GM21390 (cell line): ENCODE measurements around the gene VASH1.

Experiments
- ATAC-seq: cut with Tn5 transposase; IDR thresholded peaks from one replicate; pipeline ENCODE4 v1.9.1; 2021; ENCODE audit not compliant: unreplicated experiment

Gene VASH1

DNA sequence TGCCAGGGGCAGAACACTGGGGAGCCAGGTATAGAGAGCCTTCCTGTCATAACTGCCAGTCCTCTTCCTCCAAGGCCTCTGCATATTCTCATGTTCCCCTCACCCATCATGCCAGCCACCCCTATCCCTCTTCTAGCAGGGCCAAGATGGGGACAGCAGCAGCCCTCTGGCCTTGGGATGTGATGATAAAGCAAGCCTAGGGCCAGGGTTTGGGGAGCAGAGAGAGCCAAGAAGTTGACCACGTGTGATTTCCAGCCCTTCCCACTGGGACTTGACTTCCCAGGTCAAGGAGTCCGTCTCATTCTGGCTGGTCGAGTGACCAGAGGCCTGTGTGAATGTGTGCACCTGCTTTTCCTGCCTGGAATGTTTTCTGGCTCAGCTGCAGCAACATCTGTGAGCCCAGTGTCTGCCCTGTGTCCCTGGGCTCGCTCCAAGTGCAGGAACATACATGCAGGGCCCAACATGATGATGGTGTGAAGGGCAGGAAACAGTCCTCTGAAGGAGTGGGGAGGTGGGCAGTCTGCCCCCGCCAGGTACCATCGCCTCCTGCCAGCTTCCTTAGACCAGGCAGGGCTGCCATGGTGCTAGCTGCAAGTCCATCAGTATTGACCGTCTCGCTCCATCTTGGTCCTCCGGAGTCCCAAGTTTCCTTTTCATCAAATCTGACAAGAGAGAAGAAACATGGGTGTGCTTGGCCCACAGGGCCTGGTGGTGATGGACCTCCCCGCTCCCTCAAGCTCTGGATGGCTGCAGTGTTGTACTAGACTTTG lies 21.0 kb downstream of the VASH1 start:
- ATAC-seq, result no peak

DNA sequence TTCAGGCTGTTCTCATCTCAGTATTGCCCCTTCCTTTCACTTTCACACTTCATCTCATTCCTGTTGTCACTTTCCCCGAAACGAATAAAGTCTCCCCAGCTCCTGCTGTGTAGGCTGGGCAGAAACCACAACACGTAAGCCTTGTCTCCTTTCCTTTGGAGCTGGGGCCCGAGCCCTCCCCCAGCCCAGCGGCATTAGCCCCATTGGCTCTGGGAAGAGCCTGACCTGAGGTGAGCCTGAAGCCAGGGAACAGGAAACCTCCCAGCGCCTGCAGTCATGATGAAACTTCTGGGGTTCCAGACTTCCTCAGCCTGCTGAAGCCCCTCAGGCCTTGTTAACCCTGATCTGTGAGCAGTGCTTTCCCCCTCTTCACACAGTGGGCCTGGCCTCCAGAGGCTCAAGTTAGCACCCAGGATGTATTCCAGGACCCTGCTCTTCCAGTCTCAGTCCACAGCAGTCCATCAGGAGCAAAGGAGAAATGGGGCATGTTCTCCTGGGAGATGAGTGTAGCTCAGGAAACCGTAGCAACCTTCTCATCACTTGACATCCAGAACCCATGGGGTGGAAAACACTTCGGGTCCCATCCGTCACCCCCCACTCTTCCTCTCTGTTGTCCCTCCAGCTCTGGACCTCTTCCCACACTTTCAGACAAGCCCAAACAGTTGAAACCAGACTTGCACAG lies 21.8 kb downstream of the VASH1 start:
- peak; percentile 50 for ATAC-seq

DNA sequence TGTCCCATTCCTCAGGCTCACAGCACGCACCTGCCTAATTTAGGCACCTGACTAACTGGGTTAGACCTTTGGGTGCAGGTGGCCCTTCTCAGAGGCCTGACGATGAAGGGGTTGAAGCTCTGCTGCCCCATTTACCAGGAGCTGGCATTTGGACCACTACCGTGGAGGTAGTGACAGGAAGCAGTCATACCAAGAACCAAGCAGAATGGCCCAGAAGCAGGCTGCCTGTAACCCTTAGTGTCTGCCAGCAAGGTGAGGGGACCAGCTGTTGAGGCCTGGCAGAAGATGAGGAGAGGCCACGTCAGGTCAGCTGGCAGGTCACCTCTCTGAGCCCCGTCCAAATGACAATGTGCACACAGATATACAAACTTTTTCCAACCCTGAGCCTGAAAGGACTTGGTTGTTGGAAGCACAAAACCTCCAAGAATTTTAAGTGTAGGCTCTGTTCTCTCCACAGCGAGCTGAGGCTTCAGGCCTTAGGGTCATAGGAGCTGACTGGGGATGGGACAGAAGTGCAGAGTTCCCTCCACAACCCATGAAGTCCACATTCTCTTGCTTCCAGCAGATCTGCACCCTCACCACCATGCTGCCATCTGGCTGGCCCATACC lies 23.1 kb downstream of the VASH1 start:
- ATAC-seq, result no peak

DNA sequence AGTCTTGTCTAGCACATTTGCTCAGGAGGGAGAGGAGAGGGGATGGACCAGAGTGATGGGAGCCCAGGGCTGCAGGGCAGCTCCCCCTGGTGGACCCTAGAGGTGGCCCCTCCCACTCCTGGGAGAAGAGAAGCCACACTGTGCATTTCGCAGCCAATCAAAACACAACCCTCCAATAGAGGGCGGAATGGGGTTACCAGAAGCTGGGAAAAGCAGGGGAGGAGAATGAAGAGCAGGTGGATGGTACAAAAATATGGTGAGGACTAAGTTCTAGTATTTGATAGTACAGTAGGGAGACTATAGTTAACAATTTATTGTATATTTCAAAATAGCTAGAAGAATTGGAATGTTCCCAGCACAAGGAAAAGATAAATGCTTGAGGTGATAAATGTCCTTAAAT lies 23.6 kb downstream of the VASH1 start:
- peak; percentile 59 for ATAC-seq

DNA sequence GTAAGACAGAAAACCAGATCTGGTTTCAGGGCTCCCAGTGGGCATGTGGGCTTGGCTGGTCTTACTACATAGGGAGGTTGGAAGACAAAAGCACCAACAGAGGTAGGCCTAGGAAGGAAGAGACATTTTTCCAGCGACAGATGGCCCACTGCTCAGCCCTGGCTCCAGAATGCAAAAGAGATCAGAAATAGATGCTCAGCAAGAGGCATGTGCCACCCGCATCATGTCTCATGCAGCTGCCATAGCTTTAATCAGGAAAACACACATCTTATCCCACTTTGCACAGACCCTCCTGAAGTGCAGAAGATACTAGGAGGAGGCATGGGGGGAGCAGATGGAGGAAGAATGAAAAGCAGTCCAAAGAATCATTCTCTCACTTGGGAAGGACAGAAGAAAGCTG lies 25.3 kb downstream of the VASH1 start:
- no peak for ATAC-seq

DNA sequence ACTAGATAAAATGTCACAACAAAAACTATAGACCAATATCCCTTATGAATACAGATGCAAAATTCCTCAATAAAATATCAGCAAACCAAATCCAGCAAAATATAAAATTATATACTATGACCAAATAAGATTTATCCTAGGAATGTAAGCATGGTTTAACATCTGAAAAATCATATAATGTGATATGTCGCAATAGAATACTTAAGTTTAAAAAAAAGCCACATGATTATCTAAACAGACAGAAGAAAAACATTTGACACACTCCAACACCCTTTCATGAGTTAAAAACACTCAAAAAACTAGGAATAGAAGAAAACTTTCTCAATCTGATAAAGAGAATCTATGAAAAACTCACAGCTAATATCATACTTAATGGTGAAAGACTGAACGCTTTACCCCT lies 31.2 kb downstream of the VASH1 start:
- no peak for ATAC-seq

DNA sequence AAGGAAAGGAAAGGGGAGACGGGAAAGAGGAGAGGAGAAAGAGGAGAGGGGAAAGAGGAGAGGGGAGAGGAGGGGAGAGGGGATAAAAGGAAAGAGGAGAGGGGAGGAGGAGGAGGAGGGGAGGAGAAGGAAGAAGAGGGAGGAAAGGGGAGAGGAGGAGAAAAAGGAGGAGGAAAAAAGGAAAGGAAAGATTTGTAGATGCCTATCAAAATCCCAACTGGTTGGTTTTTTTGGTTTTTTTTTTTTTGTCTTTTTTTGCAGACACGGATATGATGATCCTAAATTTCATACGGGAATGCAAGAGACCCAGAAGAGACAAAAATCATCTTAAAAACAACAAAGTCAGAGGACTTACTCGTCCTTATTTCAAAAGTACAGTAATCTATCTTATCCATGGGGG lies 32.1 kb downstream of the VASH1 start:
- no peak for ATAC-seq

DNA sequence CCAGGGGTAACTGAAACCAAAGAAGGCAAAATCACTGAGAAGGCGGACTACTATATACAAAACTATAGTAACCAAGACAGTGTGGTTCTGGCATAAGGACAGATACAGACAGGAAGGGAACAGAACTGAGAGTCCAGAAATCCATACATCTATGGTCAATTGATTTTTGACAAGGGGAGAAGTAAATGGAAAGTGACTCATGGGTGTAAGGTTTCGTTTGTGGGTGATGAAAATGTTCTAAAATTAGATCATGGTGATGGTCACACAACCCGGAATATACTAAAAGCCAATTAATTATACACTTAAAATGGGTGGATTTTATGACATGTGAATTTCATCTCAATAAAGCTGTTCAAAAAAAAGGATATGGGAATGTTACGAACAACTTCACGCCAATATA lies 32.7 kb downstream of the VASH1 start:
- no peak for ATAC-seq

DNA sequence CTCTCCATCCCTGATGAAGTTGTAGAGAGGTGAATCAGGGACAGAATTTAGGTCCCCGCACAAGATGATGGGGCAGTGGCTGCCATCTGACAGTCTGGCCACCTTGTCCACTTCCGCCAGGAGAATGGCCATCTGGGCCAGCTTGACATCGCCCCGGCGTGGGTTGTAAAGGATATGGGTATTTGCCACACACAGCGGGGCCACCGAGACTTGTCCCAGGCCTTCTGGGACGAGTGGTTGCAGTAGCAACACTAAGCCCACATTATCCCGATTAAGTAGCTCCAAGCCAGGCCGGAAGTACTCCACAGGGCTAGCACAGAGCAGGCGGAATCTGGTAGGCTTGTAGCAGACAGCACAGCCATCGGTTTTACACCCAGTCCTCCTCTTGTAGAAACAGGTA lies 45.2 kb downstream of the VASH1 start:
- ATAC-seq, result no peak

DNA sequence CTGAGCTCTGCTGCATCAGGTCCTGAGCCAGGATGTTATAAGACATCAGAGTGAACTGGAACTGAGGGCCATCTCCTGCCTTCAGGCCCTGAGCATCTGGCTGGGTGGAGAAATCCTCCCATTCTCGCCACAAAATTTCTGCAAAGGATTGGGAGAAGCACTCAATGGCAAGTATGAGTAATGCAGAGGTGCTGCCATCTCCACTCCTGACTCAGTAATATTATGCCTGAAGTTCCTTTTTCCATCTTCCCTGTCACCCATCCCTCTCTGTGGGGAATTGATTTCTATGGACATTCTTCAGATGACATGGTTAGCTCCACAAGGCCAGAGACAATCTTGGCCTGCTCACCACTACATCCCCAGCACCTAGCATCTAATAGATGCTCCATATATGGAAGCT lies 46.7 kb downstream of the VASH1 start:
- no peak for ATAC-seq

DNA sequence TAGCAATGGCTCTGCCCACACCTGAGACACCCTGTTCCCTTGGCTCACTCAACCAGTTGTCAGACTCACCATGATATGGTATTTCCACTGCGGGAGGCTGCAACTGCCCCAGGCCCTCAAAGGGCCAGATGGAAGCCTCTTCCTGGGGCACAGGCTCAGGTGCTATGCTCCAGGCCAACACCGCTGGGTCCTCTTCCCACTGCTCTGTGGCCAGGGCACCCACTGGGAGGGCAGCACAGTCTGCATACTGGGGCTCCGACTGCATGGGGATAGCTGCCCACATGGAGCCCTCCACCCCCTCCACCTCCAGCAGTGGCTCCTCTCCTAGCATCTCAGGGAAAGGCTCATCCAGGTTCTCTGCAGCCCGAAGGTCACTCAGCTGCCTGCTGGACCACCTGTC lies 47.7 kb downstream of the VASH1 start:
- no peak for ATAC-seq

DNA sequence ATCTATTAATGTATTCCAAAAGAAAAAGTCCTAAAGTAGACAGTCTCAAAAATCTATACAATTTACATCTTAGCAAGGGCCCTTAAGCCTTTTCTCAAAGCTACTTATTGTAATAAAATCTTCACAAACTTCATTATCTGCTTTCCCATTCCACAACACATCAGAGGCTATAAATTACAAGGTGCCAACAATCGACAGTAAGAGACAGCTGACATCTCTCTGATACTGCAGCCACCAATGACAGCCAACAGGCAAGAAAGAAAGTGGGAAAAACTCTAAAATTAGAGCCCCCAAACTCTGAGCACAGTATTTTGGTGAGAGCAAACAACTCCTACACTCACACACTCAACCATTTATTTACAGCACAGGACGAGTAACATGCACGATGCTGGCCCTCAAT lies 49.3 kb downstream of the VASH1 start:
- ATAC-seq, result no peak

DNA sequence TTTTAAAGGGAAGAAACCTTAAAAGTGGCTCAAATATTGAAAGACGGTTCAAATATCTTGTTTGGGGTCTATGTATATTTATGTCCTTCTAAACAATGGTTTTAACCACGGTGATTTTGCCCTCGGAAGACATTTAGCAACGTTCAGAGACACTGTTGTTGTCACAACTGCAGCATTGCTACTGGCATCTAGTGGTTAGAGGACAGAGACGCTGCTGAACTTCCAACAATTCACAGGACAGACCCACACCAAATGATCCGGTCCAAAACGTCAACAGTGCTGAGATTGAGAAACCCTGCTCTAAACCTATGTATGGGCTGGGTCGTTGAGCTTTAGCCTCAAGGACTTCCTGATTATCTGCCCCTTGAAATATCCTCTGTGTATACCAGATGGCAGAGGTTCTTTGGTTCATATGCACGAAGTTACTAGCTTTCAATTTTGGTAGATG lies 49.7 kb downstream of the VASH1 start:
- peak; percentile 29 for ATAC-seq

DNA sequence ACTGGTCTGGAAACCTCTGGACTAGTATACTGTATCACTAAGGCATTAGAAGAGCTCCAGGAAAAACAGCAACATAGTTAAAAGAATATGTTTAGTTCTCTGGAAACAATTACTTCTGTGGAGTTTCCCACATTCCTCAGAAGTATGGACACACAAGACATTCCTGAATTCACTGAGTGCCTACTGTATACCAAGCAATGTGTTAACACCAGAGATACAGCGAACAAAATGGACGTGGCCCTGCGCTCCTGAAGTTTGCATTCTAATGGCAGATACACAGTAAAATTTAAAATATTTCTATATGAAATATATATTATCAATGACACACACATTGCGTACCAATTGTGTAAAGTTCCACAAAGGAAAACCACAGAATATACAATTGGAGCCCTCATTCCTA lies 50.3 kb downstream of the VASH1 start:
- no peak for ATAC-seq

DNA sequence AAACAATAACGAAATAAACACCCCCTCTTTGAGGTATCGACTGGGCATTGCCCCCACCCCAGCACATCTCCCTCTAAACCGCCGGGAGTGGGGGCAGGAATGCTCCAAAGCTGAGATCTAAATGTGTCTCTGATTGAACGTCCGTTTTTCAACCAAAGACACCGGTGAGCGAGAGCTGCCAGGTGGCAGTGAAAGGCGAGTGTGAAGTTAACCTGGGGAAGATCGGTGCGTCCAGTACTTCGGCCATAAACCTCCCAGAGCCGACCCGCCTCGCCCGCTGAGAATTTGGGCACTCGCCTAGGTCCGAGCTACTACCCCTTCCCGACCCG lies 50.8 kb downstream of the VASH1 start:
- no peak for ATAC-seq

DNA sequence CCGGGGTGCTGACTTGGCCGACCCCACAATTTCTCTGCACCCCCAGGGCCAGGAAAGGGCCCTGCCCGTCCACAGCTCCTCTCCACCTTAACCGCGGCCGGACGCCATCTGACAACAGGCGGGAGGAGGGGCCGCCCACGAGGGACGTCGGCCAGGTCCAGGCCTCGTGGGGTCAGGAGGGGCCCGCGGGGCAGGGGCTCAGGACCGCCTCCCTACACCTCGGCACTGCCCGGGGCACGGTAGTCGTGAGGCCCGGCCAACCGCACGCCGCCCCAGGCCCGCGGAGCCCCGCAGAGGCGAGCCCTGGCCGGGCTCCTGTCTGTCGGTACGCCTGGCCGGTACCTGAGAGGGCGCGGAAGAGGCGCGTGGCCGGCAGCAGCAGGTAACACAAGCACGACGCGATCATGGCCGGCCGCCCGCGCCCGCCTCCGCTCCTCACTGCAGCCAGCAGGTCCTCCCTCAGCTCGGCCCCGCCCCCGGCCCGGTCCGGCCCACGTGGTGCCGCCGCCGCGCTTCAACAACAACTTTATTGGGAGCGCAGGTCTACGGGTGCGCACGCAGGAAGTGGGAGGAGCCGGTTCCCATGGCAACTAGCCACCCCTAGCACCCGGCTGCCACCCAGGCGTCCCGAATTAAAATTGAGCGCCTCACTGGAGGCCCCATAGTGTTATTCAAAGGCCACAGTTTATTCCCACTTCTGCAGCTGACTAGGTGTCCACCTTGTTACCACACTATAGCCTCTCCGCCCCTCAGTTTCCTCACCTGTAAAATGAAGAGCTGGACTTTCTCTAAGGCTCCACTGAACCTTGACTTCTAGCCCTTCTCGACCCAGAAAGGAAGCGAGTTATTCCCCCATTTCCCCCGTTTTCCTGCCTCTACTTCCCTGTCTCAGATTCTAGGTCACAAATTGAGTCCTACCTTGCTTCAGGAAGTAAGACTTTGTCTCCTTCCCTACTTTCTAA lies 51.4 kb downstream of the VASH1 start, which contains the start of gene ANGEL1:
ANGEL1 (minus strand) TSS at position 461 of the 962 bp plus-strand sequence; CDS start at position 406, 55 bp downstream.
- ATAC-seq, result peak; percentile 86

DNA sequence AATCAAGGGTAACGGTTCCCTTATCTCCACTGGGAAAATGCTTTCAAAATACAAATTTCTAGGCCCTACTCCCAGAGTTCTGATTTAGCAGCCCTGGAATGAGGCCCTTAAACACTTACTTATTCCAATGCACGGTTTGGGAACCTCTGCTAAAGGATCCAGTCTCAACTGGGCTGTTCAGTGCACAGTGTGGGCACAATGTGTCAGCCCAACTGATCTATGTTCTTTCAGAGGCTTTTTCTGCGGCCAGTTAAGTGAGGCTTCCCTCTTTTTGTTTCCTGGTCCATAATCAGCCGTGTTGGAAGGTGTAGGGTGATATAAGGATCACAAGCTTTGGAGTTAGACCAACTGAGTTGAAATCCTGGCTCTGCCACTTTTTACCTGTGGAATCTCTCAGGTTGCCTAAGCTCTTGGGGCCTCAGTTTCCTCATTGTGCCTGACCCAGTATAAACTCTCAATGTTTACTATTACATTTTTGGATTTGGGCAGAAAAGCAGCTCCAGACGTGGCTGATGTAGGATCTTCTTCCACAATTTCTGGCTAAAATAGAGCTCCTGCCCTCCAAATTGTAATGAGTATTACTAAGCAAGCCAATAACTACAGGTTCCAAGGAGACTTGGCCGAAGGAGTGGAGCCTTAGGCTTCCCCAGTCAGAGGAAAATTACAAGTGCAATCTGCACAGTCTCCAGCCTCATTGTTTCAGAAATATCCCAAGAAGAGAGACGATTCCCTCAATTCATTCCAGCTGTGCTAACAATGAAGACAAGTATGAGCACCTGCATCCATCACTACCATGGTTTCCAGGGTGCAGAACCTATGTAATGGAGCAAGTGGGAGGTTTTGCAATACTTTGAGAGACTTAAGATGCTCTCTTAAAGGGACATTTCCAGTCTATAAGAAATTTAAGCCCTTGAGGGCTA lies 53.7 kb downstream of the VASH1 start:
- ATAC-seq, result no peak

DNA sequence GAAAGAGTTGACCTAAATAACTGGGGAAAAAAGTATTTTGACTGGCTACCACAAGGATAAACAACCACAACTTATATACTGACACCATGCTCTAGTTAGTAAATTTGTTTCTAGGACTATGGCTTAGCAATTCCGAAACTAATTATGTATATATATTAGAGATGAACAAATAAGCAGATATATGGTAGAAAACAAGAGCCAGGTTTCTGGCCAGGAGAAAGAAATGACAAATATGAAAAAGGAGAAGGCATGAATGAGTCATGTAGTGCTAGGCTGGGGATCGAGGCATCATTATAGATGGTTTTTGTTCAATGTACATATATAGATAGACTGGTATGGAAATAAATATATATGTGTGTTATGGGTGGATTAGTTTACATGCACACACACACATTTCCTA lies 59.4 kb downstream of the VASH1 start:
- no peak for ATAC-seq

DNA sequence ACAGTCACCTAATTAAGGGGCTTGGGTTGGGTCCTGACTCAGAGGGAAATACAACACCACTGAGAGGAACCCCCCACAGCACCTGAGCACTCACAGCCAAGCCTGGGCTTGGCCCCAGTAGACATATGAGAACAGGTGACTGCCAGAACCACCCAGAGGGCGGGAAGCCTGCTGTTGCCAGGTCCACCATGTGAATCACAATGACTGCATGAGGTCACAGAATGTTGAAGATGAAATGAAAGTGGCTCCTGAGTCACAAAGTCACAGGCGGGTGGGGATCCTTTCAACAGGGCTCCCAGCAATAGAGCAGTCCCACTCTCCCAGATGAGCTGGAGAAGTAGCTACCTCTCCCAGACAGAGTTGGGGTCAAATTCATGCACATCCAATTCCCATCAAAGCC lies 64.9 kb downstream of the VASH1 start, which contains the start of gene LRRC74A:
LRRC74A (plus strand) TSS at position 287 of the 400 bp plus-strand sequence. CDS start 290 bp downstream, outside the sequence.
- no peak for ATAC-seq
